HFFc6 (cell line): ENCODE data around the gene C15orf62. TPM values are rescaled to one million over a fixed set of nuclear protein-coding genes. Genes with fewer than 3 reads are reported as not detected.

Experiments used
- DNase-seq: peaks from one replicate; pipeline ENCODE4 v3.0.0-alpha.2; 2018
- H3K27ac Mint-ChIP-seq: 2 replicates; pipeline ENCODE4 v1.8.0; 2020; ENCODE audit warnings: mild to moderate bottlenecking, mixed read lengths
- H3K27me3 Mint-ChIP-seq: 2 replicates; pipeline ENCODE4 v1.8.0; 2021; ENCODE audit warnings: mild to moderate bottlenecking, moderate library complexity, mixed read lengths; ENCODE audit not compliant: insufficient read depth
- H3K36me3 Mint-ChIP-seq: 2 replicates; pipeline ENCODE4 v1.8.0; 2021; ENCODE audit warnings: low read depth, mixed read lengths
- H3K4me1 Mint-ChIP-seq: 2 replicates; pipeline ENCODE4 v1.8.0; 2020; ENCODE audit warnings: low read depth, mixed read lengths
- H3K4me3 Mint-ChIP-seq: 2 replicates; pipeline ENCODE4 v1.8.0; 2020; ENCODE audit warnings: mild to moderate bottlenecking, moderate library complexity, mixed read lengths
- H3K9me3 Mint-ChIP-seq: 2 replicates; pipeline ENCODE4 v1.8.0; 2020; ENCODE audit warnings: mild to moderate bottlenecking, mixed read lengths
- CTCF ChIP-seq: fragments of 200-600 bp; sonication (generic); IDR thresholded peaks from 2 replicates; pipeline ENCODE4 v1.5.0; 2021; ENCODE audit warnings: antibody characterized with exemption, mild to moderate bottlenecking
- total RNA-seq, 6 experiments: library from RNA; stranded (reverse); fragmentation: NEBNext Ultra II Directional; extraction: Animal tissue kit (Norgen Biotek cat#: 25700); gene quantifications; 2 replicates in 1 of 6; 3 replicates in 5 of 6; pipeline ENCODE4 v1.2.3, GENCODE V29; 2021

The C15orf62 gene
- total RNA-seq, 6 experiments from 2014 or later, result 0.14 to 0.20 TPM; not detected in 4

GRCh38 chr15:40803076-40803475, 33.3 kb downstream of the C15orf62 start:
- Mint-ChIP-seq H3K4me1 (peaks cover 28% of the 10 kb centered on the region), H3K27ac (no peak overlapping the region), H3K9me3 (no peaks in the 10 kb centered on the region), H3K4me3 (no peak overlapping the region), H3K27me3 (no peaks in the 10 kb centered on the region; the same call in 1 of the 2 replicates), H3K36me3 (peaks cover 13% of the 10 kb centered on the region)
- TF ChIP-seq CTCF, result no peak
- no peak for DNase-seq

GRCh38 chr15:40803688-40804087, 33.9 kb downstream of the C15orf62 start:
- Mint-ChIP-seq H3K27me3 (no peaks in the 10 kb centered on the region; the same call in 1 of the 2 replicates), H3K9me3 (no peaks in the 10 kb centered on the region), H3K4me1 (peaks cover 29% of the 10 kb centered on the region), H3K36me3 (peaks cover 13% of the 10 kb centered on the region), H3K27ac (no peak overlapping the region), H3K4me3 (no peak overlapping the region)
- no peak for DNase-seq
- peak; percentile 24; the same call in 1 of the 2 replicates for TF ChIP-seq CTCF

- no peak for DNase-seq
- H3K27me3 Mint-ChIP-seq, result no peaks in the 10 kb centered on the region
These were observed 36.9 kb downstream of the C15orf62 start for GRCh38 chr15:40806672-40807027.

GRCh38 chr15:40807028-40807887, 37.5 kb downstream of the C15orf62 start, which contains the start of the genes DNAJC17 and ZFYVE19:
TSS of gene DNAJC17 (minus strand) at chr15:40807473. CDS start at chr15:40807446, 27 bp downstream.
TSS of gene ZFYVE19 (plus strand) at chr15:40807089. CDS start at chr15:40807590, 501 bp downstream.
- Mint-ChIP-seq H3K9me3 (no peaks in the 10 kb centered on the region), H3K36me3 (peaks cover 4% of the 10 kb centered on the region), H3K4me1 (peaks cover 18% of the 10 kb centered on the region), H3K27ac (peak within 1 kb of the TSS; percentile 94), H3K4me3 (peak within 1 kb of the TSS; percentile 98), H3K27me3 (no peaks in the 10 kb centered on the region)
- DNase-seq, result peak; percentile 98
- TF ChIP-seq CTCF, result peak; percentile 32

More at GRCh38 chr15:40806672-40807027, 36.9 kb downstream of the C15orf62 start:
- Mint-ChIP-seq H3K4me3 (peak overlapping the region; percentile 98), H3K36me3 (peaks cover 7% of the 10 kb centered on the region), H3K4me1 (peaks cover 18% of the 10 kb centered on the region), H3K27ac (peak overlapping the region; percentile 94), H3K9me3 (no peaks in the 10 kb centered on the region)
- TF ChIP-seq CTCF, result no peak

DNA sequence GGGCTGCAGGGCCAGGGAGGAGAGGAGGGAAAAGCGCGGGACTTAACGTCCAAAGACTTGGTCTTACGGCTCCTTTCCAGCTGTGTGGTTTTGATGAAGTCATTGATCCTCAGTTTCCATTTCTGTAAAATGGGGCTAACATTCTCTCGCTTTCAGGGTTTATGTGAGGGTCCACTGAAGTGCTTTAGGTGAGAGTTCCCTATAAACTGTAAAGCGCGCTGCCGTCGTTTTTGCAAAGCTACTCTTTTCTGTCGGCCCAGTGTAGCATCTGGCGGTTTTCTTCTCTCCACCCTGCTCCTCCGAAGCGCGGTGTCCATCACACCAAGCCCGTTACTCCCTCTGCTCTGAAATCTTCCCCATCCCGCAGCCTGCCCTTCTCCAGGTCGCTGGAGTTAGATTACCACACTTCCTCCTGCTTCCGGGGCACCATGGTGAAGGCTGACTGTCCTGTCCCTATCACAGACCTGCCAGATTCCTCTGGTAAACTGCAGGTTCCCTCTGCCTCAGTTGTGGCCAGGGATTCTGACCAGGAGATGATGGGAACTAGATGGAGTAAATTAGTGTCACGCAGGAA, 38.2 kb downstream of the C15orf62 start:
- H3K36me3 Mint-ChIP-seq, result peaks cover 4% of the 10 kb centered on the region
- H3K27ac Mint-ChIP-seq, result peak overlapping the region; percentile 55
- H3K9me3 Mint-ChIP-seq, result no peaks in the 10 kb centered on the region
- no peaks in the 10 kb centered on the region for H3K27me3 Mint-ChIP-seq
- peak overlapping the region; percentile 98 for H3K4me3 Mint-ChIP-seq
- peak; percentile 25 for DNase-seq
- TF ChIP-seq CTCF, result no peak
- peaks cover 18% of the 10 kb centered on the region for H3K4me1 Mint-ChIP-seq
